Spleen (tissue), 7 donors: ENCODE results near the gene GUCD1.

Source experiments
- POLR2AphosphoS5 ChIP-seq, 3 donors: sonication (generic); formaldehyde crosslinking; IDR thresholded peaks; one replicate each; pipeline ENCODE4 v1.5.1; 2017; ENCODE audit warnings: antibody characterized with exemption in 3 of 3
- TF ChIP-seq, protein P1 (sequence below), 11 experiments: fragments of 200-600 bp in 7 of 11; fragments of 450-650 bp in 4 of 11; sonication (generic) in 4 of 11; IDR thresholded peaks in 8 of 11; conservative IDR thresholded peaks in 3 of 11; 1 replicate in 7 of 11; 2 replicates in 4 of 11; pipeline versions ENCODE4 v1.4.0 to v1.8.0; 2016 to 2021; ENCODE audit warnings: antibody characterized with exemption in 11 of 11, inconsistent platforms in 4 of 11, mild to moderate bottlenecking in 1 of 11
- donor health status: DM: no; HTN: no; CAD: no; lungs with moderate emphysema.
- donor health status: DM: no; HTN: no; CAD: no.
- donor health status: DM: no; HTN: no; CAD: no.

DNA sequence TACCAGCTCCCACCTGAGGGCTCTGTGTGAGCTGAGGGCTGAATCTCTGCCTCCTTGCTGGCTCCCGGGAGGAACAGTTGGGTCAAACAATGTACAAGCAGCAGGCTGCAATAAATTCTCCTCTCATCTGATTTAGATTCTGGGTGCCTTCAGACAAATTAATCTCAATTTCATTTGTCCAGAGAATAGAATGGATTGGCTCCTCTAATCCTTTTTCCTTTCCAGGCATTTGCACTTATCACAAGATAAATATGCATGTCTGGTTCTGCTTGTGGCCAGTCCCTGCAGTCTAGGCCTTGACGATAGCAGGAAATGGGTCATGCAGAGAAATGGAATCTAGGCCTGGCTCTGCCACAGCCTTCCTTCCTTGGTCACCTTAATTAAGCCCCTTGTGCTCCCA, 31.1 kb downstream of the GUCD1 start:
- TF ChIP-seq, protein P1, sequence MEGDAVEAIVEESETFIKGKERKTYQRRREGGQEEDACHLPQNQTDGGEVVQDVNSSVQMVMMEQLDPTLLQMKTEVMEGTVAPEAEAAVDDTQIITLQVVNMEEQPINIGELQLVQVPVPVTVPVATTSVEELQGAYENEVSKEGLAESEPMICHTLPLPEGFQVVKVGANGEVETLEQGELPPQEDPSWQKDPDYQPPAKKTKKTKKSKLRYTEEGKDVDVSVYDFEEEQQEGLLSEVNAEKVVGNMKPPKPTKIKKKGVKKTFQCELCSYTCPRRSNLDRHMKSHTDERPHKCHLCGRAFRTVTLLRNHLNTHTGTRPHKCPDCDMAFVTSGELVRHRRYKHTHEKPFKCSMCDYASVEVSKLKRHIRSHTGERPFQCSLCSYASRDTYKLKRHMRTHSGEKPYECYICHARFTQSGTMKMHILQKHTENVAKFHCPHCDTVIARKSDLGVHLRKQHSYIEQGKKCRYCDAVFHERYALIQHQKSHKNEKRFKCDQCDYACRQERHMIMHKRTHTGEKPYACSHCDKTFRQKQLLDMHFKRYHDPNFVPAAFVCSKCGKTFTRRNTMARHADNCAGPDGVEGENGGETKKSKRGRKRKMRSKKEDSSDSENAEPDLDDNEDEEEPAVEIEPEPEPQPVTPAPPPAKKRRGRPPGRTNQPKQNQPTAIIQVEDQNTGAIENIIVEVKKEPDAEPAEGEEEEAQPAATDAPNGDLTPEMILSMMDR (IDR thresholded peaks at IDR 0.05 in 8 of 11, conservative IDR thresholded peaks at IDR 0.05 in 3 of 11) = no peak
- TF ChIP-seq POLR2AphosphoS5 (IDR thresholded peaks at IDR 0.05) = no peak
